GM12874 (cell line): Measurements from ENCODE around the gene TNFSF13B.
A peak's percentile ranks its signal among the peaks of the same experiment; 100 is the strongest.

Experiments
- CTCF ChIP-seq: IDR thresholded peaks from 2 replicates; pipeline ENCODE4 v1.5.1; 2011; ENCODE audit warnings: low read depth, mild to moderate bottlenecking, control low read depth, low read length, moderate library complexity; ENCODE audit not compliant: insufficient read depth

The TNFSF13B gene

GRCh38 chr13:108269601-108270328 is at the start of gene TNFSF13B:
TSS of gene TNFSF13B (plus strand) at chr13:108269718. CDS start at chr13:108269896, 178 bp downstream.
- TF ChIP-seq CTCF = peak; percentile 50

GRCh38 chr13:108220041-108220440 is 49.5 kb upstream of the TNFSF13B start:
- TF ChIP-seq CTCF = no peak

- TF ChIP-seq CTCF = no peak
Measured at GRCh38 chr13:108223687-108224503, 45.6 kb upstream of the TNFSF13B start.

GRCh38 chr13:108225440-108225839 is 44.1 kb upstream of the TNFSF13B start:
- no peak for TF ChIP-seq CTCF

- TF ChIP-seq CTCF = no peak
Measured at GRCh38 chr13:108226184-108226583, 43.3 kb upstream of the TNFSF13B start.

GRCh38 chr13:108227651-108228272 is 41.8 kb upstream of the TNFSF13B start:
- TF ChIP-seq CTCF = no peak; the same call in 1 of the 2 replicates

GRCh38 chr13:108230377-108230776 is 39.1 kb upstream of the TNFSF13B start:
- TF ChIP-seq CTCF = no peak
